HepG2 (cell line): Measurements from ENCODE around the gene GSK3B. TPM values are rescaled to one million over a fixed set of nuclear protein-coding genes. Genes with fewer than 3 reads are reported as not detected.

Source experiments
- DMAP1 ChIP-seq: IDR thresholded peaks from 2 replicates; pipeline ENCODE4 v1.6.1; 2016
- EED ChIP-seq: sonication (generic); formaldehyde crosslinking; IDR thresholded peaks from 2 replicates; pipeline ENCODE4 v1.5.0; 2020; ENCODE audit warnings: mild to moderate bottlenecking, missing genetic modification reagents
- ELF3 ChIP-seq: IDR thresholded peaks from 2 replicates; pipeline ENCODE4 v1.6.1; 2016; ENCODE audit warnings: missing genetic modification reagents, missing compliant biosample characterization
- GATAD1 ChIP-seq: IDR thresholded peaks from 2 replicates; pipeline ENCODE4 v1.6.1; 2016; ENCODE audit warnings: missing genetic modification reagents, missing compliant biosample characterization
- HES4 ChIP-seq: sonication (generic); formaldehyde crosslinking; IDR thresholded peaks from 2 replicates; pipeline ENCODE4 v1.9.0; 2021; ENCODE audit warnings: mild to moderate bottlenecking, missing genetic modification reagents, borderline replicate concordance
- KDM4B ChIP-seq: sonication (generic); formaldehyde crosslinking; IDR thresholded peaks from 2 replicates; pipeline ENCODE4 v1.4.0; 2020; ENCODE audit warnings: missing genetic modification reagents
- KLF15 ChIP-seq: sonication (generic); formaldehyde crosslinking; IDR thresholded peaks from 2 replicates; pipeline ENCODE4 v1.8.1; 2023; ENCODE audit warnings: borderline replicate concordance, mild to moderate bottlenecking, inconsistent platforms, missing genetic modification reagents, mixed read lengths
- MED8 ChIP-seq: sonication (generic); formaldehyde crosslinking; IDR thresholded peaks from 2 replicates; pipeline ENCODE4 v1.8.1; 2023; ENCODE audit warnings: mild to moderate bottlenecking, missing genetic modification reagents; ENCODE audit not compliant: insufficient replicate concordance
- MTA3 ChIP-seq: sonication (generic); formaldehyde crosslinking; IDR thresholded peaks from 2 replicates; pipeline ENCODE4 v1.4.0; 2020; ENCODE audit warnings: missing genetic modification reagents
- PATZ1 ChIP-seq: sonication (generic); formaldehyde crosslinking; IDR thresholded peaks from 2 replicates; pipeline ENCODE4 v1.4.0; 2020; ENCODE audit warnings: missing genetic modification reagents
- PPARG ChIP-seq: conservative IDR thresholded peaks from 2 replicates; pipeline ENCODE4 v1.6.1; 2016; ENCODE audit warnings: missing biosample characterization, missing genetic modification reagents
- RXRA ChIP-seq: sonication (generic); formaldehyde crosslinking; IDR thresholded peaks from 2 replicates; pipeline ENCODE4 v1.5.1; 2020; ENCODE audit warnings: missing genetic modification reagents
- TOPORS ChIP-seq: sonication (generic); formaldehyde crosslinking; IDR thresholded peaks from 2 replicates; pipeline ENCODE4 v1.8.0; 2023; ENCODE audit warnings: mild to moderate bottlenecking, missing genetic modification reagents
- WIZ ChIP-seq: sonication (generic); formaldehyde crosslinking; IDR thresholded peaks from 2 replicates; pipeline ENCODE4 v1.5.1; 2020; ENCODE audit warnings: mild to moderate bottlenecking, missing genetic modification reagents
- ZFP90 ChIP-seq: sonication (generic); formaldehyde crosslinking; IDR thresholded peaks from 2 replicates; pipeline ENCODE4 v1.8.0; 2022; ENCODE audit warnings: missing genetic modification reagents, mild to moderate bottlenecking, inconsistent platforms, borderline replicate concordance
- ZNF20 ChIP-seq: sonication (generic); formaldehyde crosslinking; IDR thresholded peaks from 2 replicates; pipeline ENCODE4 v1.4.0; 2020; ENCODE audit warnings: mild to moderate bottlenecking, moderate library complexity, missing genetic modification reagents
- ZNF235 ChIP-seq: sonication (generic); formaldehyde crosslinking; IDR thresholded peaks from 2 replicates; pipeline ENCODE4 v1.8.1; 2023; ENCODE audit warnings: mild to moderate bottlenecking, missing genetic modification reagents, borderline replicate concordance
- ZNF331 ChIP-seq: sonication (generic); formaldehyde crosslinking; IDR thresholded peaks from 2 replicates; pipeline ENCODE4 v1.4.0; 2020; ENCODE audit warnings: missing genetic modification reagents
- ZNF333 ChIP-seq: sonication (generic); formaldehyde crosslinking; IDR thresholded peaks from 2 replicates; pipeline ENCODE4 v1.4.0; 2020; ENCODE audit warnings: mild to moderate bottlenecking, missing genetic modification reagents, borderline replicate concordance
- polyA plus RNA-seq, 8 experiments: library from polyadenylated mRNA; depleted of rRNA in 3 of 8; stranded (reverse) in 7 of 8; unstranded in 1 of 8; fragments of >200 nt; fragmentation: Illumina TruSeq in 4 of 8; extraction: Trizol in 4 of 8; gene quantifications; 2 replicates each; pipeline versions ENCODE4 v1.2.1 to v1.2.3, GENCODE V29; 2011 to 2016; ENCODE audit warnings: low read depth in 4 of 8, missing spikeins in 1 of 8, mixed read lengths in 1 of 8; ENCODE audit not compliant: insufficient read depth in 1 of 8
- total RNA-seq, 5 experiments: library from RNA; depleted of rRNA; stranded (reverse); fragments of >200 nt; fragmentation: Illumina TruSeq; extraction: Trizol; gene quantifications; 2 replicates each; pipeline ENCODE4 v1.2.3, GENCODE V29; 2016; ENCODE audit warnings: low read depth in 1 of 5
- TF ChIP-seq, protein P1 (sequence below): sonication (generic); formaldehyde crosslinking; IDR thresholded peaks from one replicate; pipeline ENCODE4 v1.5.1; 2020; ENCODE audit warnings: mild to moderate bottlenecking, missing genetic modification reagents; ENCODE audit errors: not compliant biosample characterization

GSK3B gene
- total and polyA plus RNA-seq, 2 of the 13 experiments (the other 11 are each of a cell fraction or from before 2014, with no cell fraction given), result 22.3 to 30.1 TPM

DNA sequence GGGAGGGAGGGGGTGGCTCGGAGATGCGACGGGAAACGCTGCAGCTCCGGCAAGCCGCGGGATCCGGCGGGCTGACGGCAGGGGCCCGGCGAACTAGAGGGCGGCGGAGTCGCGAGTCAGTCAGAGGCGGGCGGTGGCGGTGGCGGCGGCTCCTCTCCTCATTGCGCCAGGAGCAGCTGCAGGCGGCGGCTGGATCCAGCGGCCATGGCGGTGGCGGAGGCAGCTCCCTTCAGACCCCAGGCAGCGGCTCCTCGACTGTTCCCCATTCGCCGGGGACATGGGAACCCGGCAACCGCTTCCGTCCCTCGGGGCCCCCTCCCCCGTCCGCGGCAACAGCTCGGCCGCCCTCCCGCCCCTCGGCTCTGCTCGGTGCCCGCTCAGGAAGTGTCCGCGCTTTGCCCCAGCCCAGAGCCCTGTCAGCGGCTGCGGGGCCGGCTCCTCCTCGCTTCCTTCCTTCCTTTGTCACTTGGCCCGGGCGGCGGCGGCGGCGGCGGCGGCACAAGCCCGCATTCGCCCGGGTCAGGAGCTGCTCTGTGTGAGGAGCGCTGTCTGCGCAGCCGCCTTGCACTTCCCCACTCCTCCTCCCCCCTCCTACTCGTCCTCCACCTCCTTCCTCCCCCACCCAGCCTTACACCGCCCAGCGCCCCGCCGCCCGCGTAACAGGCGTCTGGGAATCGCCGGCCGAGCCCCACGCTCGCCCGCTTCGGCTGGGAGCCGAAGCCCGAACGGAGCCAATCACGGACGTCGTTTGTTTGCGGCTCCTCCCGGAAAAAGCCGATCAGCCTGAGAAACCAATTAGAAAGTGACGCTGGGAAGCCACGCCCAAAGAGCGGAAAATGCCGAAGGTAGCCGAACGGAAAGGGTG lies at the start of gene GSK3B (continued):
- TF ChIP-seq PATZ1 (CRISPR knock-in tag) (peak; percentile 74), ELF3 (CRISPR knock-in tag) (no peak; the same call in 1 of the 2 replicates), ZNF331 (CRISPR knock-in tag) (0 out of 2 replicates have a peak, but pooled peaks have one; percentile 9), MTA3 (CRISPR knock-in tag) (no peak), EED (CRISPR knock-in tag) (0 out of 2 replicates have a peak, but pooled peaks have one; percentile 44), DMAP1 (peak; percentile 57; the same call in 1 of the 2 replicates), TOPORS (CRISPR knock-in tag) (no peak), ZFP90 (CRISPR knock-in tag) (0 out of 2 replicates have a peak, but pooled peaks have one; percentile 30), GATAD1 (no peak; the same call in 1 of the 2 replicates), KDM4B (CRISPR knock-in tag) (no peak), KLF15 (CRISPR knock-in tag) (0 out of 2 replicates have a peak, but pooled peaks have one; percentile 67), PPARG (CRISPR knock-in tag) (no peak; the same call in 1 of the 2 replicates), WIZ (CRISPR knock-in tag) (0 out of 2 replicates have a peak, but pooled peaks have one; percentile 31), MED8 (CRISPR knock-in tag) (peak; percentile 46), ZNF20 (CRISPR knock-in tag) (no peak), ZNF235 (CRISPR knock-in tag) (peak; percentile 75; the same call in 1 of the 2 replicates), RXRA (CRISPR knock-in tag) (0 out of 2 replicates have a peak, but pooled peaks have one; percentile 15), ZNF333 (0 out of 2 replicates have a peak, but pooled peaks have one; percentile 77), HES4 (CRISPR knock-in tag) (no peak)
- TF ChIP-seq, protein P1, sequence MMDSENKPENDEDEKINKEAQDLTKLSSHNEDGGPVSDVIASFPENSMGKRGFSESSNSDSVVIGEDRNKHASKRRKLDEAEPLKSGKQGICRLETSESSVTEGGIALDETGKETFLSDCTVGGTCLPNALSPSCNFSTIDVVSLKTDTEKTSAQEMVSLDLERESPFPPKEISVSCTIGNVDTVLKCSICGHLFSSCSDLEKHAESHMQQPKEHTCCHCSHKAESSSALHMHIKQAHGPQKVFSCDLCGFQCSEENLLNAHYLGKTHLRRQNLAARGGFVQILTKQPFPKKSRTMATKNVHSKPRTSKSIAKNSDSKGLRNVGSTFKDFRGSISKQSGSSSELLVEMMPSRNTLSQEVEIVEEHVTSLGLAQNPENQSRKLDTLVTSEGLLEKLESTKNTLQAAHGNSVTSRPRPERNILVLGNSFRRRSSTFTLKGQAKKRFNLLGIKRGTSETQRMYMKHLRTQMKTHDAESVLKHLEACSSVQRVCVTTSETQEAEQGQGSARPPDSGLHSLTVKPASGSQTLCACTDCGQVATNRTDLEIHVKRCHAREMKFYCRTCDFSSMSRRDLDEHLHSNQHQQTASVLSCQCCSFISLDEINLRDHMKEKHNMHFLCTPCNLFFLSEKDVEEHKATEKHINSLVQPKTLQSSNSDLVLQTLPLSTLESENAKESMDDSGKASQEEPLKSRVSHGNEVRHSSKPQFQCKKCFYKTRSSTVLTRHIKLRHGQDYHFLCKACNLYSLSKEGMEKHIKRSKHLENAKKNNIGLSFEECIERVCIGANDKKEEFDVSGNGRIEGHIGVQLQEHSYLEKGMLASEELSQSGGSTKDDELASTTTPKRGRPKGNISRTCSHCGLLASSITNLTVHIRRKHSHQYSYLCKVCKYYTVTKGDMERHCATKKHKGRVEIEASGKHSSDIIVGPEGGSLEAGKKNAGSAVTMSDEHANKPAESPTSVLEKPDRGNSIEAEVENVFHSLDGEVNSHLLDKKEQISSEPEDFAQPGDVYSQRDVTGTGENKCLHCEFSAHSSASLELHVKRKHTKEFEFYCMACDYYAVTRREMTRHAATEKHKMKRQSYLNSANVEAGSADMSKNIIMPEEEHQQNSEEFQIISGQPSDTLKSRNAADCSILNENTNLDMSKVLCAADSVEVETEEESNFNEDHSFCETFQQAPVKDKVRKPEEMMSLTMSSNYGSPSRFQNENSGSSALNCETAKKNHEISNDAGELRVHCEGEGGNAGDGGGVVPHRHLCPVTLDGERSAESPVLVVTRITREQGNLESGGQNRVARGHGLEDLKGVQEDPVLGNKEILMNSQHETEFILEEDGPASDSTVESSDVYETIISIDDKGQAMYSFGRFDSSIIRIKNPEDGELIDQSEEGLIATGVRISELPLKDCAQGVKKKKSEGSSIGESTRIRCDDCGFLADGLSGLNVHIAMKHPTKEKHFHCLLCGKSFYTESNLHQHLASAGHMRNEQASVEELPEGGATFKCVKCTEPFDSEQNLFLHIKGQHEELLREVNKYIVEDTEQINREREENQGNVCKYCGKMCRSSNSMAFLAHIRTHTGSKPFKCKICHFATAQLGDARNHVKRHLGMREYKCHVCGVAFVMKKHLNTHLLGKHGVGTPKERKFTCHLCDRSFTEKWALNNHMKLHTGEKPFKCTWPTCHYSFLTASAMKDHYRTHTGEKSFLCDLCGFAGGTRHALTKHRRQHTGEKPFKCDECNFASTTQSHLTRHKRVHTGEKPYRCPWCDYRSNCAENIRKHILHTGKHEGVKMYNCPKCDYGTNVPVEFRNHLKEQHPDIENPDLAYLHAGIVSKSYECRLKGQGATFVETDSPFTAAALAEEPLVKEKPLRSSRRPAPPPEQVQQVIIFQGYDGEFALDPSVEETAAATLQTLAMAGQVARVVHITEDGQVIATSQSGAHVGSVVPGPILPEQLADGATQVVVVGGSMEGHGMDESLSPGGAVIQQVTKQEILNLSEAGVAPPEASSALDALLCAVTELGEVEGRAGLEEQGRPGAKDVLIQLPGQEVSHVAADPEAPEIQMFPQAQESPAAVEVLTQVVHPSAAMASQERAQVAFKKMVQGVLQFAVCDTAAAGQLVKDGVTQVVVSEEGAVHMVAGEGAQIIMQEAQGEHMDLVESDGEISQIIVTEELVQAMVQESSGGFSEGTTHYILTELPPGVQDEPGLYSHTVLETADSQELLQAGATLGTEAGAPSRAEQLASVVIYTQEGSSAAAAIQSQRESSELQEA (CRISPR knock-in tag), result peak; percentile 46
